ENCODE data around the gene CPVL.

- TF ChIP-seq CTCF (IDR thresholded peaks at IDR 0.05 in 8 of 11, conservative IDR thresholded peaks at IDR 0.05 in 3 of 11) (no peak), POLR2AphosphoS5 (IDR thresholded peaks at IDR 0.05) (no peak), POLR2A (IDR thresholded peaks at IDR 0.05) (no peak)
These were observed 39.3 kb downstream of the CPVL start for GRCh38 chr7:29107056-29107455.
